ENCODE results near the gene CNGA3. TPM values are rescaled to one million over a fixed set of nuclear protein-coding genes. Genes with fewer than 3 reads are reported as not detected.

The CNGA3 gene
- total RNA-seq, 1 donor from 2014 or later, result 7.6 TPM

- Mint-ChIP-seq H3K27me3 (ENCODE audit: unreplicated experiment) (peaks cover 3% of the 10 kb centered on the region), H3K4me3 (ENCODE audit: unreplicated experiment) (no peak overlapping the region), H3K36me3 (ENCODE audit: unreplicated experiment) (peaks cover 9% of the 10 kb centered on the region), H3K9me3 (ENCODE audit: unreplicated experiment) (peaks cover 3% of the 10 kb centered on the region), H3K4me1 (ENCODE audit: low read depth, unreplicated experiment) (peaks cover 8% of the 10 kb centered on the region), H3K27ac (ENCODE audit: unreplicated experiment) (no peak overlapping the region)
- no peak for DNase-seq
- TF ChIP-seq CTCF (IDR thresholded peaks at IDR 0.05; ENCODE audit: partially characterized antibody, unreplicated experiment), result no peak
Observed at GRCh38 chr2:98416383-98417159, 70.3 kb downstream of the CNGA3 start.

GRCh38 chr2:98419544-98419943 lies 73.3 kb downstream of the CNGA3 start:
- H3K27ac Mint-ChIP-seq (ENCODE audit: unreplicated experiment), result no peak overlapping the region
- no peak overlapping the region for H3K4me3 Mint-ChIP-seq (ENCODE audit: unreplicated experiment)
- peaks cover 2% of the 10 kb centered on the region for H3K27me3 Mint-ChIP-seq (ENCODE audit: unreplicated experiment)
- DNase-seq, result no peak
- H3K4me1 Mint-ChIP-seq (ENCODE audit: low read depth, unreplicated experiment), result peaks cover 8% of the 10 kb centered on the region
- H3K36me3 Mint-ChIP-seq (ENCODE audit: unreplicated experiment), result peaks cover 6% of the 10 kb centered on the region
- peaks cover under 1% of the 10 kb centered on the region for H3K9me3 Mint-ChIP-seq (ENCODE audit: unreplicated experiment)
- no peak for TF ChIP-seq CTCF (IDR thresholded peaks at IDR 0.05; ENCODE audit: partially characterized antibody, unreplicated experiment)

GRCh38 chr2:98419977-98420725 lies 73.9 kb downstream of the CNGA3 start:
- H3K4me3 Mint-ChIP-seq (ENCODE audit: unreplicated experiment), result no peak overlapping the region
- H3K9me3 Mint-ChIP-seq (ENCODE audit: unreplicated experiment), result no peaks in the 10 kb centered on the region
- peaks cover 4% of the 10 kb centered on the region for H3K36me3 Mint-ChIP-seq (ENCODE audit: unreplicated experiment)
- no peak for TF ChIP-seq CTCF (IDR thresholded peaks at IDR 0.05; ENCODE audit: partially characterized antibody, unreplicated experiment)
- H3K27me3 Mint-ChIP-seq (ENCODE audit: unreplicated experiment), result peaks cover 2% of the 10 kb centered on the region
- H3K27ac Mint-ChIP-seq (ENCODE audit: unreplicated experiment), result no peak overlapping the region
- peaks cover 8% of the 10 kb centered on the region for H3K4me1 Mint-ChIP-seq (ENCODE audit: low read depth, unreplicated experiment)
- DNase-seq, result no peak

GRCh38 chr2:98422449-98422848 lies 76.2 kb downstream of the CNGA3 start:
- no peaks in the 10 kb centered on the region for H3K9me3 Mint-ChIP-seq (ENCODE audit: unreplicated experiment)
- peaks cover 2% of the 10 kb centered on the region for H3K27me3 Mint-ChIP-seq (ENCODE audit: unreplicated experiment)
- TF ChIP-seq CTCF (IDR thresholded peaks at IDR 0.05; ENCODE audit: partially characterized antibody, unreplicated experiment), result no peak
- no peak overlapping the region for H3K4me3 Mint-ChIP-seq (ENCODE audit: unreplicated experiment)
- peaks cover 8% of the 10 kb centered on the region for H3K4me1 Mint-ChIP-seq (ENCODE audit: low read depth, unreplicated experiment)
- no peak for DNase-seq
- peaks cover 4% of the 10 kb centered on the region for H3K36me3 Mint-ChIP-seq (ENCODE audit: unreplicated experiment)
- no peak overlapping the region for H3K27ac Mint-ChIP-seq (ENCODE audit: unreplicated experiment)

- DNase-seq, result no peak
- no peaks in the 10 kb centered on the region for H3K36me3 Mint-ChIP-seq (ENCODE audit: unreplicated experiment)
- no peak overlapping the region for H3K4me3 Mint-ChIP-seq (ENCODE audit: unreplicated experiment)
- no peaks in the 10 kb centered on the region for H3K27me3 Mint-ChIP-seq (ENCODE audit: unreplicated experiment)
- H3K27ac Mint-ChIP-seq (ENCODE audit: unreplicated experiment), result no peak overlapping the region
- H3K9me3 Mint-ChIP-seq (ENCODE audit: unreplicated experiment), result no peaks in the 10 kb centered on the region
- H3K4me1 Mint-ChIP-seq (ENCODE audit: low read depth, unreplicated experiment), result no peaks in the 10 kb centered on the region
- no peak for TF ChIP-seq CTCF (IDR thresholded peaks at IDR 0.05; ENCODE audit: partially characterized antibody, unreplicated experiment)
Observed at GRCh38 chr2:98426771-98427170, 80.5 kb downstream of the CNGA3 start.
